Measurements from ENCODE around the gene COP1. TPM values are rescaled to one million over a fixed set of nuclear protein-coding genes. Genes with fewer than 3 reads are reported as not detected.

The COP1 gene
- total RNA-seq, 1 experiment from 2014 or later = 33.1 TPM

GRCh38 chr1:176157995-176158394 lies 49.1 kb downstream of the COP1 start:
- no TSS peak for BruUV-seq (replicated peaks)
- CTCF ChIA-PET = no interaction called here
- TF ChIP-seq CEBPB (IDR thresholded peaks at IDR 0.05; ENCODE audit: low read depth) = no peak
- peak; percentile 61; the same call in 1 of the 2 replicates for TF ChIP-seq CBX3 (IDR thresholded peaks at IDR 0.05; ENCODE audit: low read depth)
- H3K79me2 ChIP-seq (ENCODE audit: insufficient read depth, low read length) = peaks cover 35% of the 10 kb centered on the region
- no peak overlapping the region for H3K27ac ChIP-seq (ENCODE audit: low read depth, low read length)
- H3K4me1 ChIP-seq (ENCODE audit: control insufficient read depth in 1 of 2, insufficient read depth in 2 of 2, low read length in 2 of 2) = no peaks in the 10 kb centered on the region
- H3K27me3 ChIP-seq (ENCODE audit: insufficient read depth, low read length) = no peaks in the 10 kb centered on the region
- H4K20me1 ChIP-seq (ENCODE audit: insufficient read depth) = no peaks in the 10 kb centered on the region; the same call in 1 of the 2 replicates
- POLR2A ChIA-PET = no interaction called here
- no peaks in the 10 kb centered on the region for H3K9me2 ChIP-seq (ENCODE audit: insufficient read depth)
- no peak overlapping the region for H3K4me3 ChIP-seq (replicated peaks in 1 of 2; ENCODE audit: low read depth in 1 of 2, low read length in 2 of 2)
- H3K4me2 ChIP-seq (ENCODE audit: low read length) = no peak overlapping the region
- ATAC-seq (no peak), DNase-seq (ENCODE audit: low read depth, low spot score) (no peak)
- intact Hi-C loops (cut with micrococcal nuclease) = no loop called here
- peaks cover 5% of the 10 kb centered on the region in 2 experiments; a peak in 2 of 4 replicates for H3K9me3 ChIP-seq (ENCODE audit: control insufficient read depth in 1 of 2, insufficient read depth in 1 of 2, low read depth in 1 of 2, low read length in 2 of 2)
- H3K9ac ChIP-seq (ENCODE audit: low read length) = no peak overlapping the region
- no peaks in the 10 kb centered on the region for H3K36me3 ChIP-seq (ENCODE audit: control insufficient read depth in 1 of 2, insufficient read depth in 2 of 2, low read length in 2 of 2)
- RAD21 ChIA-PET (ENCODE audit: low non-redundant PET in 1 of 2, low total read pairs in 2 of 2, uncharacterized antibody in 2 of 2, unreplicated experiment in 2 of 2) = no interaction called here
- H2AFZ ChIP-seq (ENCODE audit: low read depth, low read length, poor library complexity, severe bottlenecking) = no peak overlapping the region

DNA sequence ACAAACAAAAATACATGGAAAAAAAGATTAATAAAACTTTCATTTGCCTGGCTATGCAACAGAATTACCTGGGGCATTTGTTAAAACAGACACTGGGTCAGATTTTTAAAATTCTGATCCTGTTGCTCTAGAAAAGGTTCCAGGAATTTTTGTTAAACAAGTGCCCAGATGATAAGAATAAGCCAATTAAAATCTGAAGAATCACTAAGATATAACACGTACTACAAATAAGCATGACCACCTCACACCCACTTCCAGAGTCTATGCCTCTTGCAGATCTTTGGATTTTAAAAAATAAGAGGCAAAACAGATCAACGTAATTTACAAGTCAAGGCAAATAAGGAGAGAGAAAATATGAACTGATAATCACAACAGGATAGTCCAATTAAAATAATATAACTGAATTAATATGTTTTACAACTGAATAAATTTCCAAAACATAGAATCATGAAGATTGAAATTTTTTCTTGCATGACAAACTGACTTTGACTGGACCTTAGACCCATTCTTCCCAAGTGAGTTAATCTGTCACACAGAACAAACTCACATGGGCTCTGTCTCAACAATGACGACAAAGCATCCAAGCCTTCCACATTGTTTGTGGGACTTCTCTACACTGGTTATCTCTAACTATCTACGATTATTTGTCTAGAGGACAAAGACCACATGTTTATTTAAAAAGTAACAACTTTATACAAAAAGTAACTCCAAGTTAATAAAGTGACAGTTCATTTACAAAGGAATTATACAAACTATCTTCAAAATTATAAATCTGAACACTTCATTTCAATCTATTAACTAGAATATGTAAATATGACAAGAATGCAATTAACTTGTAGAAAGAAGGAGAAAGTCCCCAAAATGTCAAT lies 56.9 kb downstream of the COP1 start:
- H3K9me3 ChIP-seq (ENCODE audit: control insufficient read depth in 1 of 2, insufficient read depth in 1 of 2, low read depth in 1 of 2, low read length in 2 of 2) = no peaks in the 10 kb centered on the region
- no peak overlapping the region for H2AFZ ChIP-seq (ENCODE audit: low read depth, low read length, poor library complexity, severe bottlenecking)
- no TSS peak for BruUV-seq (replicated peaks)
- no peak overlapping the region for H3K4me2 ChIP-seq (ENCODE audit: low read length)
- no peaks in the 10 kb centered on the region for H3K4me1 ChIP-seq (ENCODE audit: control insufficient read depth in 1 of 2, insufficient read depth in 2 of 2, low read length in 2 of 2)
- no peaks in the 10 kb centered on the region for H3K27me3 ChIP-seq (ENCODE audit: insufficient read depth, low read length)
- no peak overlapping the region for H3K27ac ChIP-seq (ENCODE audit: low read depth, low read length)
- POLR2A ChIA-PET = no interaction called here
- no peak overlapping the region for H3K9ac ChIP-seq (ENCODE audit: low read length)
- CTCF ChIA-PET = no interaction called here
- peaks cover 24% of the 10 kb centered on the region for H3K79me2 ChIP-seq (ENCODE audit: insufficient read depth, low read length)
- no peaks in the 10 kb centered on the region; a peak in 1 of 4 replicates for H3K36me3 ChIP-seq (ENCODE audit: control insufficient read depth in 1 of 2, insufficient read depth in 2 of 2, low read length in 2 of 2)
- H4K20me1 ChIP-seq (ENCODE audit: insufficient read depth) = no peaks in the 10 kb centered on the region
- RAD21 ChIA-PET (ENCODE audit: low non-redundant PET in 1 of 2, low total read pairs in 2 of 2, uncharacterized antibody in 2 of 2, unreplicated experiment in 2 of 2) = no interaction called here
- no peak for DNase-seq (ENCODE audit: low read depth, low spot score)
- no peak for ATAC-seq
- H3K4me3 ChIP-seq (replicated peaks in 1 of 2; ENCODE audit: low read depth in 1 of 2, low read length in 2 of 2) = no peak overlapping the region
- no peaks in the 10 kb centered on the region for H3K9me2 ChIP-seq (ENCODE audit: insufficient read depth)
- intact Hi-C loops (cut with micrococcal nuclease) = no loop called here
- TF ChIP-seq SP1 (IDR thresholded peaks at IDR 0.05; ENCODE audit: low read depth) (no peak), POLR2A (IDR thresholded peaks at IDR 0.05; ENCODE audit: borderline replicate concordance, extremely low read depth, insufficient read depth, insufficient read length) (no peak), FOSL1 (IDR thresholded peaks at IDR 0.05; ENCODE audit: low read depth) (no peak), EGR1 (IDR thresholded peaks at IDR 0.05; ENCODE audit: low read depth) (no peak), EZH2phosphoT487 (IDR thresholded peaks at IDR 0.05; ENCODE audit: borderline replicate concordance) (no peak), ELF1 (IDR thresholded peaks at IDR 0.05; ENCODE audit: borderline replicate concordance, low read depth) (no peak), SRF (IDR thresholded peaks at IDR 0.05; ENCODE audit: low read depth) (no peak), EZH2 (IDR thresholded peaks at IDR 0.05) (no peak), JUND (IDR thresholded peaks at IDR 0.05) (no peak), YY1 (IDR thresholded peaks at IDR 0.05; ENCODE audit: extremely low read depth, insufficient replicate concordance, low read depth, low read length) (no peak), RAD21 (IDR thresholded peaks at IDR 0.05; ENCODE audit: low read depth) (no peak), SIN3A (IDR thresholded peaks at IDR 0.05; ENCODE audit: low read depth) (no peak)
- TF ChIP-seq, protein P1, sequence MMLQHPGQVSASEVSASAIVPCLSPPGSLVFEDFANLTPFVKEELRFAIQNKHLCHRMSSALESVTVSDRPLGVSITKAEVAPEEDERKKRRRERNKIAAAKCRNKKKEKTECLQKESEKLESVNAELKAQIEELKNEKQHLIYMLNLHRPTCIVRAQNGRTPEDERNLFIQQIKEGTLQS (IDR thresholded peaks at IDR 0.05) = no peak
- TF ChIP-seq, protein P2, sequence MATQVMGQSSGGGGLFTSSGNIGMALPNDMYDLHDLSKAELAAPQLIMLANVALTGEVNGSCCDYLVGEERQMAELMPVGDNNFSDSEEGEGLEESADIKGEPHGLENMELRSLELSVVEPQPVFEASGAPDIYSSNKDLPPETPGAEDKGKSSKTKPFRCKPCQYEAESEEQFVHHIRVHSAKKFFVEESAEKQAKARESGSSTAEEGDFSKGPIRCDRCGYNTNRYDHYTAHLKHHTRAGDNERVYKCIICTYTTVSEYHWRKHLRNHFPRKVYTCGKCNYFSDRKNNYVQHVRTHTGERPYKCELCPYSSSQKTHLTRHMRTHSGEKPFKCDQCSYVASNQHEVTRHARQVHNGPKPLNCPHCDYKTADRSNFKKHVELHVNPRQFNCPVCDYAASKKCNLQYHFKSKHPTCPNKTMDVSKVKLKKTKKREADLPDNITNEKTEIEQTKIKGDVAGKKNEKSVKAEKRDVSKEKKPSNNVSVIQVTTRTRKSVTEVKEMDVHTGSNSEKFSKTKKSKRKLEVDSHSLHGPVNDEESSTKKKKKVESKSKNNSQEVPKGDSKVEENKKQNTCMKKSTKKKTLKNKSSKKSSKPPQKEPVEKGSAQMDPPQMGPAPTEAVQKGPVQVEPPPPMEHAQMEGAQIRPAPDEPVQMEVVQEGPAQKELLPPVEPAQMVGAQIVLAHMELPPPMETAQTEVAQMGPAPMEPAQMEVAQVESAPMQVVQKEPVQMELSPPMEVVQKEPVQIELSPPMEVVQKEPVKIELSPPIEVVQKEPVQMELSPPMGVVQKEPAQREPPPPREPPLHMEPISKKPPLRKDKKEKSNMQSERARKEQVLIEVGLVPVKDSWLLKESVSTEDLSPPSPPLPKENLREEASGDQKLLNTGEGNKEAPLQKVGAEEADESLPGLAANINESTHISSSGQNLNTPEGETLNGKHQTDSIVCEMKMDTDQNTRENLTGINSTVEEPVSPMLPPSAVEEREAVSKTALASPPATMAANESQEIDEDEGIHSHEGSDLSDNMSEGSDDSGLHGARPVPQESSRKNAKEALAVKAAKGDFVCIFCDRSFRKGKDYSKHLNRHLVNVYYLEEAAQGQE (IDR thresholded peaks at IDR 0.05; ENCODE audit: low read depth) = no peak

Data from HCT116 (cell line).